HEK293 (cell line): ENCODE data around the gene CADPS.

Source experiments
- CTCF ChIA-PET: fragments of 350-600 bp; formaldehyde crosslinking; extraction: SDS; loops from one replicate; lab custom pipeline; 2021; ENCODE audit warnings: antibody characterized with exemption; lab: Yijun Ruan, JAX
- POLR2A ChIA-PET: fragments of 300-600 bp; formaldehyde crosslinking; extraction: SDS; loops from one replicate; lab custom pipeline; 2020; ENCODE audit warnings: antibody characterized with exemption, inconsistent platforms; lab: Yijun Ruan, JAX
- H3K27ac ChIP-seq: fragments of 200-500 bp; sonication (Bioruptor generic); 2 replicates; pipeline ENCODE4 v1.5.1; 2014; ENCODE audit warnings: low read depth, low read length, control low read depth, inconsistent platforms; ENCODE audit errors: extremely low read depth
- H3K36me3 ChIP-seq, 2 experiments: fragments of 200-500 bp in 1 of 2; sonication (Bioruptor generic) in 1 of 2; 1 replicate in 1 of 2; 2 replicates in 1 of 2; pipeline ENCODE4 v1.5.1; 2014 to 2017; ENCODE audit warnings: inconsistent platforms in 2 of 2, low read length in 2 of 2; ENCODE audit not compliant: control insufficient read depth in 2 of 2, insufficient read depth in 1 of 2
- H3K4me1 ChIP-seq: fragments of 200-500 bp; sonication (Bioruptor generic); 2 replicates; pipeline ENCODE4 v1.5.1; 2014; ENCODE audit warnings: mild to moderate bottlenecking, low read length, inconsistent platforms; ENCODE audit not compliant: control insufficient read depth, insufficient read depth
- H3K4me3 ChIP-seq: 2 replicates; pipeline ENCODE4 v1.5.1; 2011; ENCODE audit warnings: low read depth, mild to moderate bottlenecking, control low read depth, low read length, moderate library complexity
- H3K9me3 ChIP-seq: fragments of 200-500 bp; sonication (Bioruptor generic); 2 replicates; pipeline ENCODE4 v1.5.1; 2014; ENCODE audit warnings: low read depth, low read length, inconsistent platforms; ENCODE audit not compliant: control insufficient read depth, insufficient read depth
- BCL11A ChIP-seq: fragments of 450-650 bp; formaldehyde crosslinking; IDR thresholded peaks from 2 replicates; pipeline ENCODE4 v1.5.1; 2016; ENCODE audit warnings: low read depth, missing biosample characterization, missing genetic modification characterization
- FEZF1 ChIP-seq: fragments of 450-650 bp; formaldehyde crosslinking; IDR thresholded peaks from 2 replicates; pipeline ENCODE4 v1.5.1; 2016; ENCODE audit warnings: missing biosample characterization, missing genetic modification characterization
- GLIS2 ChIP-seq: fragments of 450-650 bp; formaldehyde crosslinking; IDR thresholded peaks from 2 replicates; pipeline ENCODE4 v1.5.1; 2016; ENCODE audit warnings: missing biosample characterization, missing genetic modification characterization
- INSM2 ChIP-seq: fragments of 450-650 bp; formaldehyde crosslinking; IDR thresholded peaks from 2 replicates; pipeline ENCODE4 v1.5.1; 2016; ENCODE audit warnings: missing biosample characterization, missing genetic modification characterization
- PRDM1 ChIP-seq: fragments of 450-650 bp; formaldehyde crosslinking; IDR thresholded peaks from 2 replicates; pipeline ENCODE4; 2016; ENCODE audit warnings: missing biosample characterization, missing genetic modification characterization
- ZEB2 ChIP-seq: fragments of 450-650 bp; formaldehyde crosslinking; IDR thresholded peaks from 2 replicates; pipeline ENCODE4 v1.5.1; 2016; ENCODE audit warnings: missing biosample characterization, missing genetic modification characterization
- ZIC2 ChIP-seq: fragments of 450-650 bp; formaldehyde crosslinking; IDR thresholded peaks from 2 replicates; pipeline ENCODE4 v1.5.1; 2016; ENCODE audit warnings: missing biosample characterization, missing genetic modification characterization
- ZNF132 ChIP-seq: fragments of 450-650 bp; formaldehyde crosslinking; IDR thresholded peaks from 2 replicates; pipeline ENCODE4 v1.5.1; 2017; ENCODE audit warnings: missing biosample characterization, missing genetic modification characterization, borderline replicate concordance
- ZNF155 ChIP-seq: fragments of 450-650 bp; formaldehyde crosslinking; IDR thresholded peaks from 2 replicates; pipeline ENCODE4 v1.5.1; 2016; ENCODE audit warnings: missing biosample characterization, missing genetic modification characterization
- ZNF16 ChIP-seq: fragments of 450-650 bp; formaldehyde crosslinking; IDR thresholded peaks from 2 replicates; pipeline ENCODE4 v1.5.1; 2016; ENCODE audit warnings: low read depth, missing biosample characterization, missing genetic modification characterization
- ZNF169 ChIP-seq: fragments of 450-650 bp; formaldehyde crosslinking; IDR thresholded peaks from 2 replicates; pipeline ENCODE4 v1.5.1; 2016; ENCODE audit warnings: missing biosample characterization, missing genetic modification characterization
- ZNF184 ChIP-seq: fragments of 450-650 bp; IDR thresholded peaks from 2 replicates; pipeline ENCODE4 v1.5.1; 2018; ENCODE audit warnings: missing biosample characterization, mild to moderate bottlenecking, missing genetic modification characterization
- ZNF214 ChIP-seq: fragments of 450-650 bp; formaldehyde crosslinking; IDR thresholded peaks from 2 replicates; pipeline ENCODE4 v1.5.1; 2017; ENCODE audit warnings: missing biosample characterization, mild to moderate bottlenecking, missing genetic modification characterization, borderline replicate concordance
- ZNF221 ChIP-seq: fragments of 450-650 bp; formaldehyde crosslinking; IDR thresholded peaks from 2 replicates; pipeline ENCODE4 v1.5.1; 2017; ENCODE audit warnings: missing biosample characterization, missing genetic modification characterization, borderline replicate concordance
- ZNF341 ChIP-seq: fragments of 450-650 bp; formaldehyde crosslinking; IDR thresholded peaks from 2 replicates; pipeline ENCODE4; 2016; ENCODE audit warnings: low read depth, missing biosample characterization, missing genetic modification characterization
- ZNF354C ChIP-seq: fragments of 450-650 bp; formaldehyde crosslinking; IDR thresholded peaks from 2 replicates; pipeline ENCODE4 v1.5.1; 2016; ENCODE audit warnings: missing biosample characterization, missing genetic modification characterization, low read depth, borderline replicate concordance
- ZNF37A ChIP-seq: fragments of 450-650 bp; IDR thresholded peaks from 2 replicates; pipeline ENCODE4 v1.5.1; 2018; ENCODE audit warnings: missing biosample characterization, missing genetic modification characterization
- ZNF398 ChIP-seq: fragments of 450-650 bp; formaldehyde crosslinking; IDR thresholded peaks from 2 replicates; pipeline ENCODE4 v1.5.1; 2017; ENCODE audit warnings: missing biosample characterization, missing genetic modification characterization
- ZNF404 ChIP-seq: fragments of 450-650 bp; formaldehyde crosslinking; IDR thresholded peaks from 2 replicates; pipeline ENCODE4 v1.5.1; 2017; ENCODE audit warnings: missing biosample characterization, missing genetic modification characterization
- ZNF423 ChIP-seq: fragments of 450-650 bp; formaldehyde crosslinking; IDR thresholded peaks from 2 replicates; pipeline ENCODE4 v1.5.1; 2016; ENCODE audit warnings: missing biosample characterization, missing genetic modification characterization
- ZNF518A ChIP-seq: fragments of 450-650 bp; formaldehyde crosslinking; conservative IDR thresholded peaks from 2 replicates; pipeline ENCODE4 v1.5.1; 2016; ENCODE audit warnings: low read depth, missing biosample characterization, missing genetic modification characterization
- ZNF571 ChIP-seq: fragments of 450-650 bp; formaldehyde crosslinking; IDR thresholded peaks from 2 replicates; pipeline ENCODE4 v1.5.0; 2017; ENCODE audit warnings: missing biosample characterization, missing genetic modification characterization
- ZNF624 ChIP-seq: fragments of 450-650 bp; formaldehyde crosslinking; IDR thresholded peaks from 2 replicates; pipeline ENCODE4 v1.5.1; 2017; ENCODE audit warnings: missing biosample characterization, missing genetic modification characterization
- ZNF768 ChIP-seq: fragments of 450-650 bp; formaldehyde crosslinking; IDR thresholded peaks from 2 replicates; pipeline ENCODE4 v1.5.1; 2018; ENCODE audit warnings: missing biosample characterization, mild to moderate bottlenecking, missing genetic modification characterization
- ZSCAN4 ChIP-seq: fragments of 450-650 bp; formaldehyde crosslinking; IDR thresholded peaks from 2 replicates; pipeline ENCODE4 v1.5.1; 2017; ENCODE audit warnings: missing biosample characterization, missing genetic modification characterization

Gene CADPS

GRCh38 chr3:62718011-62718410, 157.2 kb downstream of the CADPS start:
- H3K9me3 ChIP-seq = no peaks in the 10 kb centered on the region
- no peak overlapping the region for H3K27ac ChIP-seq
- TF ChIP-seq ZNF214 (no peak), ZIC2 (tag by site-specific recombination) (no peak), ZNF423 (tag by site-specific recombination) (no peak), ZNF184 (tag by site-specific recombination) (no peak), ZNF404 (tag by site-specific recombination) (no peak), ZNF354C (tag by site-specific recombination) (no peak), ZNF571 (tag by site-specific recombination) (no peak), ZNF16 (no peak)
- H3K36me3 ChIP-seq = no peaks in the 10 kb centered on the region
- H3K4me3 ChIP-seq = no peak overlapping the region
- ChIA-PET CTCF (interaction anchor here (0.6 kb wide), 1 partner anchor 11 kb away, joined by 5 read pairs; no protein-coding TSS in a partner anchor), POLR2A (no interaction called here)
- no peaks in the 10 kb centered on the region for H3K4me1 ChIP-seq

GRCh38 chr3:62712746-62713145, 162.5 kb downstream of the CADPS start:
- Histone ChIP-seq H3K4me3 (no peak overlapping the region), H3K4me1 (no peaks in the 10 kb centered on the region)
- POLR2A ChIA-PET = no interaction called here

GRCh38 chr3:62710751-62711150, 164.5 kb downstream of the CADPS start:
- H3K27ac ChIP-seq = no peak overlapping the region
- POLR2A ChIA-PET = no interaction called here
- no peak for TF ChIP-seq BCL11A (tag by site-specific recombination)
- no peak for TF ChIP-seq ZSCAN4 (tag by site-specific recombination)
- TF ChIP-seq PRDM1 (tag by site-specific recombination) = no peak
- no peak for TF ChIP-seq ZNF341 (tag by site-specific recombination)
- TF ChIP-seq ZNF518A = no peak
- TF ChIP-seq ZNF398 = no peak
- no peak for TF ChIP-seq ZEB2 (tag by site-specific recombination)
- no peak for TF ChIP-seq ZNF624 (tag by site-specific recombination)
- no peak for TF ChIP-seq ZNF155 (tag by site-specific recombination)
- no peak for TF ChIP-seq GLIS2
- no peak for TF ChIP-seq ZIC2 (tag by site-specific recombination)

More at GRCh38 chr3:62712746-62713145, 162.5 kb downstream of the CADPS start:
- Histone ChIP-seq H3K36me3 (no peaks in the 10 kb centered on the region), H3K27ac (no peak overlapping the region), H3K9me3 (no peaks in the 10 kb centered on the region)
- CTCF ChIA-PET = no interaction called here
- TF ChIP-seq INSM2 (tag by site-specific recombination) (no peak), ZNF37A (no peak), ZNF169 (tag by site-specific recombination) (no peak), ZNF132 (tag by site-specific recombination) (no peak), ZNF768 (no peak), ZNF221 (tag by site-specific recombination) (no peak), FEZF1 (no peak)

More at GRCh38 chr3:62710751-62711150, 164.5 kb downstream of the CADPS start:
- Histone ChIP-seq H3K4me3 (no peak overlapping the region), H3K4me1 (no peaks in the 10 kb centered on the region), H3K36me3 (no peaks in the 10 kb centered on the region), H3K9me3 (no peaks in the 10 kb centered on the region)
- CTCF ChIA-PET = interaction anchor here (0.6 kb wide), 1 partner anchor 15 kb away, joined by 3 read pairs; no protein-coding TSS in a partner anchor
